ENCODE measurements around the gene FERMT2. TPM values are rescaled to one million over a fixed set of nuclear protein-coding genes. Genes with fewer than 3 reads are reported as not detected.

FERMT2 gene
- total and polyA plus RNA-seq, 4 donors = 109 to 162 (median 144) TPM

- Histone ChIP-seq H3K9me3 (ENCODE audit: control insufficient read depth, insufficient read depth, low read length) (no peaks in the 10 kb centered on the region), H3K4me1 (ENCODE audit: control insufficient read depth, insufficient read depth, low read length) (no peaks in the 10 kb centered on the region), H3K4me3 (ENCODE audit: low read depth, low read length) (no peak overlapping the region), H3K27ac (ENCODE audit: low read depth, low read length) (no peak overlapping the region), H3K27me3 (ENCODE audit: control insufficient read depth, insufficient read depth, low read length) (no peaks in the 10 kb centered on the region), H3K36me3 (ENCODE audit: control insufficient read depth, insufficient read depth, low read length) (no peaks in the 10 kb centered on the region)
- DNase-seq (ENCODE audit: low read depth in 4 of 6, low spot score in 6 of 6) = no peak
Observed at GRCh38 chr14:52974406-52974805, 23.6 kb upstream of the FERMT2 start.

- Histone ChIP-seq H3K27me3 (ENCODE audit: control insufficient read depth, insufficient read depth, low read length) (no peaks in the 10 kb centered on the region), H3K27ac (ENCODE audit: low read depth, low read length) (no peak overlapping the region), H3K4me1 (ENCODE audit: control insufficient read depth, insufficient read depth, low read length) (no peaks in the 10 kb centered on the region), H3K9me3 (ENCODE audit: control insufficient read depth, insufficient read depth, low read length) (no peaks in the 10 kb centered on the region), H3K4me3 (ENCODE audit: low read depth, low read length) (no peak overlapping the region), H3K36me3 (ENCODE audit: control insufficient read depth, insufficient read depth, low read length) (no peaks in the 10 kb centered on the region)
- DNase-seq (ENCODE audit: low read depth in 4 of 6, low spot score in 6 of 6) = peak in 2 of 6 donors; percentile 24 to 30
- 100% methylated on average over 3 of the region's 4 CpGs for WGBS (ENCODE audit: insufficient coverage)
Observed at GRCh38 chr14:52961060-52961639, 10.3 kb upstream of the FERMT2 start.

- no peaks in the 10 kb centered on the region for H3K4me1 ChIP-seq (ENCODE audit: control insufficient read depth, insufficient read depth, low read length)
- no peak overlapping the region for H3K27ac ChIP-seq (ENCODE audit: low read depth, low read length)
- DNase-seq (ENCODE audit: low read depth in 4 of 6, low spot score in 6 of 6) = no peak
- H3K4me3 ChIP-seq (ENCODE audit: low read depth, low read length) = no peak overlapping the region
- H3K27me3 ChIP-seq (ENCODE audit: control insufficient read depth, insufficient read depth, low read length) = no peaks in the 10 kb centered on the region
- H3K36me3 ChIP-seq (ENCODE audit: control insufficient read depth, insufficient read depth, low read length) = no peaks in the 10 kb centered on the region
- WGBS (ENCODE audit: insufficient coverage) = 80% methylated on average over 2 of the region's 3 CpGs
- no peaks in the 10 kb centered on the region for H3K9me3 ChIP-seq (ENCODE audit: control insufficient read depth, insufficient read depth, low read length)
Observed at GRCh38 chr14:52960627-52961026, 9.8 kb upstream of the FERMT2 start.

- H3K27ac ChIP-seq (ENCODE audit: low read depth, low read length) = peak overlapping the region; percentile 33
- peak in 2 of 6 donors; percentile 6 to 25 for DNase-seq (ENCODE audit: low read depth in 4 of 6, low spot score in 6 of 6)
- H3K9me3 ChIP-seq (ENCODE audit: control insufficient read depth, insufficient read depth, low read length) = no peaks in the 10 kb centered on the region
- no peaks in the 10 kb centered on the region for H3K27me3 ChIP-seq (ENCODE audit: control insufficient read depth, insufficient read depth, low read length)
- no peaks in the 10 kb centered on the region for H3K36me3 ChIP-seq (ENCODE audit: control insufficient read depth, insufficient read depth, low read length)
- WGBS (ENCODE audit: insufficient coverage) = 89% methylated on average over 3 of the region's 6 CpGs
- no peak overlapping the region for H3K4me3 ChIP-seq (ENCODE audit: low read depth, low read length)
- peaks cover 4% of the 10 kb centered on the region for H3K4me1 ChIP-seq (ENCODE audit: control insufficient read depth, insufficient read depth, low read length)
Observed at GRCh38 chr14:52954346-52955214, 3.7 kb upstream of the FERMT2 start.

GRCh38 chr14:52951681-52952554, 1.1 kb upstream of the FERMT2 start:
- 0% methylated on average over 6 of the region's 15 CpGs for WGBS (ENCODE audit: insufficient coverage)
- Histone ChIP-seq H3K27ac (ENCODE audit: low read depth, low read length) (peak overlapping the region; percentile 100), H3K27me3 (ENCODE audit: control insufficient read depth, insufficient read depth, low read length) (no peaks in the 10 kb centered on the region), H3K4me1 (ENCODE audit: control insufficient read depth, insufficient read depth, low read length) (peaks cover 7% of the 10 kb centered on the region), H3K4me3 (ENCODE audit: low read depth, low read length) (peak overlapping the region; percentile 85), H3K36me3 (ENCODE audit: control insufficient read depth, insufficient read depth, low read length) (peaks cover 3% of the 10 kb centered on the region), H3K9me3 (ENCODE audit: control insufficient read depth, insufficient read depth, low read length) (no peaks in the 10 kb centered on the region)
- DNase-seq (ENCODE audit: low read depth in 4 of 6, low spot score in 6 of 6) = peak in 5 of 6 donors; percentile 28 to 78 (median 56)

GRCh38 chr14:52950410-52950897, 396 bp downstream of the FERMT2 start:
- DNase-seq (ENCODE audit: low read depth in 4 of 6, low spot score in 6 of 6) = peak in 5 of 6 donors; percentile 31 to 84 (median 67)
- under 1% methylated on average over 56 of the region's 56 CpGs for WGBS (ENCODE audit: insufficient coverage)

GRCh38 chr14:52949711-52950409, 990 bp downstream of the FERMT2 start:
- DNase-seq (ENCODE audit: low read depth in 4 of 6, low spot score in 6 of 6) = peak in 5 of 6 donors; percentile 17 to 73 (median 43)
- WGBS (ENCODE audit: insufficient coverage) = 3% methylated on average over 13 of the region's 24 CpGs
- H3K4me3 ChIP-seq (ENCODE audit: low read depth, low read length) = peak overlapping the region; percentile 95

More at GRCh38 chr14:52950410-52950897, 396 bp downstream of the FERMT2 start:
- H3K4me3 ChIP-seq (ENCODE audit: low read depth, low read length) = peak overlapping the region; percentile 95
- peaks cover 6% of the 10 kb centered on the region for H3K36me3 ChIP-seq (ENCODE audit: control insufficient read depth, insufficient read depth, low read length)
- H3K4me1 ChIP-seq (ENCODE audit: control insufficient read depth, insufficient read depth, low read length) = peaks cover 8% of the 10 kb centered on the region
- H3K27me3 ChIP-seq (ENCODE audit: control insufficient read depth, insufficient read depth, low read length) = no peaks in the 10 kb centered on the region
- peak overlapping the region; percentile 98 for H3K27ac ChIP-seq (ENCODE audit: low read depth, low read length)
- no peaks in the 10 kb centered on the region for H3K9me3 ChIP-seq (ENCODE audit: control insufficient read depth, insufficient read depth, low read length)

GRCh38 chr14:52949249-52949648, 1.6 kb downstream of the FERMT2 start:
- Histone ChIP-seq H3K4me3 (ENCODE audit: low read depth, low read length) (peak overlapping the region; percentile 95), H3K27me3 (ENCODE audit: control insufficient read depth, insufficient read depth, low read length) (no peaks in the 10 kb centered on the region), H3K9me3 (ENCODE audit: control insufficient read depth, insufficient read depth, low read length) (no peaks in the 10 kb centered on the region), H3K36me3 (ENCODE audit: control insufficient read depth, insufficient read depth, low read length) (peaks cover 6% of the 10 kb centered on the region), H3K4me1 (ENCODE audit: control insufficient read depth, insufficient read depth, low read length) (peaks cover 8% of the 10 kb centered on the region), H3K27ac (ENCODE audit: low read depth, low read length) (peak overlapping the region; percentile 98)
- WGBS (ENCODE audit: insufficient coverage) = no CpG with 5 or more reads among the region's 2 CpGs
- DNase-seq (ENCODE audit: low read depth in 4 of 6, low spot score in 6 of 6) = no peak

More at GRCh38 chr14:52949711-52950409, 990 bp downstream of the FERMT2 start:
- Histone ChIP-seq H3K27ac (ENCODE audit: low read depth, low read length) (peak overlapping the region; percentile 98), H3K36me3 (ENCODE audit: control insufficient read depth, insufficient read depth, low read length) (peaks cover 6% of the 10 kb centered on the region), H3K4me1 (ENCODE audit: control insufficient read depth, insufficient read depth, low read length) (peaks cover 8% of the 10 kb centered on the region), H3K9me3 (ENCODE audit: control insufficient read depth, insufficient read depth, low read length) (no peaks in the 10 kb centered on the region), H3K27me3 (ENCODE audit: control insufficient read depth, insufficient read depth, low read length) (no peaks in the 10 kb centered on the region)

- peak overlapping the region; percentile 98 for H3K27ac ChIP-seq (ENCODE audit: low read depth, low read length)
- peaks cover 8% of the 10 kb centered on the region for H3K4me1 ChIP-seq (ENCODE audit: control insufficient read depth, insufficient read depth, low read length)
- no peaks in the 10 kb centered on the region for H3K27me3 ChIP-seq (ENCODE audit: control insufficient read depth, insufficient read depth, low read length)
Observed at GRCh38 chr14:52948836-52949235, 2.0 kb downstream of the FERMT2 start.

More at GRCh38 chr14:52948836-52949235, 2.0 kb downstream of the FERMT2 start:
- peak in 2 of 6 donors; percentile 13 to 26 for DNase-seq (ENCODE audit: low read depth in 4 of 6, low spot score in 6 of 6)
- H3K9me3 ChIP-seq (ENCODE audit: control insufficient read depth, insufficient read depth, low read length) = no peaks in the 10 kb centered on the region
- H3K36me3 ChIP-seq (ENCODE audit: control insufficient read depth, insufficient read depth, low read length) = peaks cover 6% of the 10 kb centered on the region
- H3K4me3 ChIP-seq (ENCODE audit: low read depth, low read length) = peak overlapping the region; percentile 95
